Panc1 (cell line): ENCODE results near the gene STRN3. TPM values are rescaled to one million over a fixed set of nuclear protein-coding genes. Genes with fewer than 3 reads are reported as not detected.

Source experiments
- ATAC-seq: fragments of 200-7000 bp; cut with Tn5 transposase; 2 replicates; pipeline ENCODE4 v1.9.1; 2020; ENCODE audit warnings: mild to moderate bottlenecking, moderate library complexity
- BruUV-seq: library from RNA; stranded (reverse); fragments of 400-500 nt; replicated peaks from 2 replicates; lab custom pipeline; 2021; lab: Mats Ljungman, UMichigan
- CTCF ChIA-PET: fragments of 300-600 bp; sonication (Branson Sonifier 250); formaldehyde crosslinking; loops from one replicate; lab custom pipeline; 2022; ENCODE audit warnings: antibody characterized with exemption; lab: Charles Lee
- POLR2A ChIA-PET: fragments of 300-600 bp; sonication (Branson Sonifier 250); formaldehyde crosslinking; loops from one replicate; lab custom pipeline; 2022; ENCODE audit warnings: antibody characterized with exemption; lab: Charles Lee
- DNase-seq: peaks from one replicate; pipeline ENCODE4 v3.0.0-alpha.2; 2010; ENCODE audit warnings: low read depth, low spot score
- H3K27ac ChIP-seq: 2 replicates; pipeline ENCODE4 v1.5.1; 2011; ENCODE audit warnings: mild to moderate bottlenecking, low read length, inconsistent platforms
- H3K27me3 ChIP-seq: fragments of 200-500 bp; sonication (Bioruptor generic); 2 replicates; pipeline ENCODE4 v1.6.0; 2014; ENCODE audit warnings: low read length, inconsistent platforms; ENCODE audit not compliant: control insufficient read depth, insufficient read depth
- H3K36me3 ChIP-seq: fragments of 200-500 bp; sonication (Bioruptor generic); 2 replicates; pipeline ENCODE4 v1.5.1; 2014; ENCODE audit warnings: inconsistent platforms, mild to moderate bottlenecking, low read length, moderate library complexity; ENCODE audit not compliant: control insufficient read depth, insufficient read depth
- H3K4me1 ChIP-seq: 2 replicates; pipeline ENCODE4 v1.5.1; 2011; ENCODE audit warnings: inconsistent platforms, mild to moderate bottlenecking, low read length, moderate library complexity; ENCODE audit not compliant: control insufficient read depth, insufficient read depth
- H3K4me3 ChIP-seq, 2 experiments: 2 replicates each; pipeline ENCODE4 v1.5.1; 2011 to 2012; ENCODE audit warnings: low read depth in 2 of 2, low read length in 2 of 2, mild to moderate bottlenecking in 2 of 2, inconsistent platforms in 1 of 2, moderate library complexity in 1 of 2
- H3K9me3 ChIP-seq: fragments of 200-500 bp; sonication (Bioruptor generic); 2 replicates; pipeline ENCODE4 v1.5.1; 2014; ENCODE audit warnings: low read depth, mild to moderate bottlenecking, inconsistent platforms, low read length, moderate library complexity; ENCODE audit not compliant: control insufficient read depth, insufficient read depth
- POLR2AphosphoS5 ChIP-seq: IDR thresholded peaks from 2 replicates; pipeline ENCODE4 v1.6.1; 2012; ENCODE audit warnings: mild to moderate bottlenecking, low read depth, low read length, moderate library complexity
- SIN3A ChIP-seq: IDR thresholded peaks from 2 replicates; pipeline ENCODE4 v1.6.1; 2012; ENCODE audit warnings: low read depth, mild to moderate bottlenecking, low read length, moderate library complexity, borderline replicate concordance; ENCODE audit not compliant: insufficient read depth
- TCF7L2 ChIP-seq: IDR thresholded peaks from 2 replicates; pipeline ENCODE4 v1.6.1; 2011; ENCODE audit warnings: mild to moderate bottlenecking, low read depth, low read length, inconsistent platforms
- in situ Hi-C: cut with HindIII; loops from 2 replicates; pipeline ENCODE4 v1.10.0; 2016; ENCODE audit warnings: low sequenced_read_pairs, low pct_unique_long_range_greater_than_20kb
- intact Hi-C: fragments of 100-400 bp; cut with micrococcal nuclease; formaldehyde crosslinking; loops from one replicate; pipeline ENCODE4 v1.10.0; 2022; ENCODE audit not compliant: unreplicated experiment
- total RNA-seq: library from RNA; stranded (reverse); gene quantifications from one replicate; pipeline ENCODE4 v1.2.1, GENCODE V29; 2021; ENCODE audit not compliant: unreplicated experiment
- TF ChIP-seq, protein P1 (sequence below): fragments of 450-650 bp; IDR thresholded peaks from 2 replicates; pipeline ENCODE4 v1.5.1; 2017; ENCODE audit warnings: mild to moderate bottlenecking
- TF ChIP-seq, protein P2 (sequence below), 2 experiments: IDR thresholded peaks; 2 replicates each; pipeline ENCODE4 v1.6.1; 2011 to 2012; ENCODE audit warnings: low read depth in 2 of 2, control low read depth in 1 of 2, low read length in 1 of 2, mild to moderate bottlenecking in 1 of 2, moderate library complexity in 1 of 2; ENCODE audit not compliant: insufficient read depth in 1 of 2

STRN3 gene
- total RNA-seq, 1 experiment from 2014 or later, result 29.2 TPM

DNA sequence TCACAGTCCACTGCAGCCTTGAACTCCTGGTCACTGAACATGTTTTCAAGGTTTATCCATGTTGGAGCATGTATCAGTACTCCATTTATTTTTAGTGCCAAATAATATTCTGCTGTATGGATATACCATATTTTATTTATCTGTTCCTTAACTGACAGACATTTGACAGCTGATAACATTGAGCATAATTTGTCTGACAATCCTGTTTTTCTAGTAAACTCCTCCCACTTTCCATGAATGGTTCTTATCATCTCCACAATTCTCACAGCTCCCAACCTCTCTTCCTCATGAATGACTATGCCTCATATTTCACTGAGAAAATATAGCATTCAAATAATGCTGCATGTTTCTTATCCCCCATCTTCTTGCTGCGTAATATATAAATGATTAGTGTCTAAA, 118.5 kb downstream of the STRN3 start:
- no peak for TF ChIP-seq TCF7L2
- TF ChIP-seq SIN3A, result no peak
- TF ChIP-seq POLR2AphosphoS5, result no peak
- TF ChIP-seq, protein P1, sequence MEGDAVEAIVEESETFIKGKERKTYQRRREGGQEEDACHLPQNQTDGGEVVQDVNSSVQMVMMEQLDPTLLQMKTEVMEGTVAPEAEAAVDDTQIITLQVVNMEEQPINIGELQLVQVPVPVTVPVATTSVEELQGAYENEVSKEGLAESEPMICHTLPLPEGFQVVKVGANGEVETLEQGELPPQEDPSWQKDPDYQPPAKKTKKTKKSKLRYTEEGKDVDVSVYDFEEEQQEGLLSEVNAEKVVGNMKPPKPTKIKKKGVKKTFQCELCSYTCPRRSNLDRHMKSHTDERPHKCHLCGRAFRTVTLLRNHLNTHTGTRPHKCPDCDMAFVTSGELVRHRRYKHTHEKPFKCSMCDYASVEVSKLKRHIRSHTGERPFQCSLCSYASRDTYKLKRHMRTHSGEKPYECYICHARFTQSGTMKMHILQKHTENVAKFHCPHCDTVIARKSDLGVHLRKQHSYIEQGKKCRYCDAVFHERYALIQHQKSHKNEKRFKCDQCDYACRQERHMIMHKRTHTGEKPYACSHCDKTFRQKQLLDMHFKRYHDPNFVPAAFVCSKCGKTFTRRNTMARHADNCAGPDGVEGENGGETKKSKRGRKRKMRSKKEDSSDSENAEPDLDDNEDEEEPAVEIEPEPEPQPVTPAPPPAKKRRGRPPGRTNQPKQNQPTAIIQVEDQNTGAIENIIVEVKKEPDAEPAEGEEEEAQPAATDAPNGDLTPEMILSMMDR, result no peak
- TF ChIP-seq, protein P2, sequence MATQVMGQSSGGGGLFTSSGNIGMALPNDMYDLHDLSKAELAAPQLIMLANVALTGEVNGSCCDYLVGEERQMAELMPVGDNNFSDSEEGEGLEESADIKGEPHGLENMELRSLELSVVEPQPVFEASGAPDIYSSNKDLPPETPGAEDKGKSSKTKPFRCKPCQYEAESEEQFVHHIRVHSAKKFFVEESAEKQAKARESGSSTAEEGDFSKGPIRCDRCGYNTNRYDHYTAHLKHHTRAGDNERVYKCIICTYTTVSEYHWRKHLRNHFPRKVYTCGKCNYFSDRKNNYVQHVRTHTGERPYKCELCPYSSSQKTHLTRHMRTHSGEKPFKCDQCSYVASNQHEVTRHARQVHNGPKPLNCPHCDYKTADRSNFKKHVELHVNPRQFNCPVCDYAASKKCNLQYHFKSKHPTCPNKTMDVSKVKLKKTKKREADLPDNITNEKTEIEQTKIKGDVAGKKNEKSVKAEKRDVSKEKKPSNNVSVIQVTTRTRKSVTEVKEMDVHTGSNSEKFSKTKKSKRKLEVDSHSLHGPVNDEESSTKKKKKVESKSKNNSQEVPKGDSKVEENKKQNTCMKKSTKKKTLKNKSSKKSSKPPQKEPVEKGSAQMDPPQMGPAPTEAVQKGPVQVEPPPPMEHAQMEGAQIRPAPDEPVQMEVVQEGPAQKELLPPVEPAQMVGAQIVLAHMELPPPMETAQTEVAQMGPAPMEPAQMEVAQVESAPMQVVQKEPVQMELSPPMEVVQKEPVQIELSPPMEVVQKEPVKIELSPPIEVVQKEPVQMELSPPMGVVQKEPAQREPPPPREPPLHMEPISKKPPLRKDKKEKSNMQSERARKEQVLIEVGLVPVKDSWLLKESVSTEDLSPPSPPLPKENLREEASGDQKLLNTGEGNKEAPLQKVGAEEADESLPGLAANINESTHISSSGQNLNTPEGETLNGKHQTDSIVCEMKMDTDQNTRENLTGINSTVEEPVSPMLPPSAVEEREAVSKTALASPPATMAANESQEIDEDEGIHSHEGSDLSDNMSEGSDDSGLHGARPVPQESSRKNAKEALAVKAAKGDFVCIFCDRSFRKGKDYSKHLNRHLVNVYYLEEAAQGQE (IDR thresholded peaks at IDR 0.05; ENCODE audit: insufficient read depth in 1 of 2, low read depth in 2 of 2, low read length in 1 of 2), result no peak
- Histone ChIP-seq H3K4me1 (no peaks in the 10 kb centered on the region), H3K4me3 (no peak overlapping the region), H3K36me3 (peaks cover 30% of the 10 kb centered on the region), H3K9me3 (no peaks in the 10 kb centered on the region), H3K27ac (no peak overlapping the region), H3K27me3 (no peaks in the 10 kb centered on the region)
- CTCF ChIA-PET, result no interaction called here
- intact Hi-C loops (no loop called here), in situ Hi-C loops (no loop called here)
- POLR2A ChIA-PET, result interaction anchor here (0.6 kb wide), 1 partner anchor 83 kb away, joined by 6 read pairs; no protein-coding TSS in a partner anchor
- no TSS peak for BruUV-seq
- no peak for ATAC-seq
- DNase-seq, result no peak

DNA sequence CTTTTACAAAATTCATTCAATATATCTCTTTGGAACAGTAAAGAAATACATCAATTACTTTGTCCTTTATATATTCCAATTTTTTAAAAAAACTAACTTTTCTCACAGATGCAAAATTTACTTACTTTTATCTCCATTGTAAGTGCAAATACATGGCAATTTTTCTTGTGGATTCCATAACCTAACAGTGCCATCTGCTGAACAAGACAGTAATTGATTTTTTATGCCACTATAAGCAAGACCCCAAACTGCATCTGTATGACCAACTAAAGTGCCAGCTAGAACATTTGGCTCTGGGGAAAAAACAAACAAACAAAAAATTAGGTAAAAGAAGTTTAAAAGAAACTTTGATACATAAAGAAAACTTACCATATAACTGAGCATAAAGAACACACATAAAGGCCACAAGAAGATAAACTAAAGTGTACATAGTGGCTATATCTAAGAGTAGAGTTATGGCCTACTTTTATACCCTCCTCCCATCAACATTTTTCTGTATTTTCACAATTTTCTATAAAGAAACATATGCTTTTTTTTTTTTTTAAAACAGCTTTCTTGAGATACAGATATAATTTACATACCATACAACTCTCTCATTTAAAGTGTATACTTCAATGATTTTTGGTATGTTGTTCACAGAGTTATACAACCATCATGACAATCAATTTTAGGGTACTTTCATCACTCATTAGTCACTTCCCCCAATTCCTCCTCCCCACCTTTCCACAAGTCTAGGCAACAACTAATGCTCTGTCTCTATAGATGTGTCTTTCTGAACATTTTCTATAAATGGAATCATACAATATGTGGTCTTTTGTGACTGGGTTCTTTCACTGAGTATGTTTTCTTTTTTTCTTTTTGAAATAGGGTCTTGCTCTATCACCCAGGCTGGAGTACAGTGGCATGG, 119.2 kb downstream of the STRN3 start:
- DNase-seq, result peak; percentile 4
- no peak overlapping the region for H3K27ac ChIP-seq
- no peaks in the 10 kb centered on the region for H3K9me3 ChIP-seq
- no TSS peak for BruUV-seq
- ChIA-PET CTCF (no interaction called here), POLR2A (interaction anchor here (0.6 kb wide), 2 partner anchors 83 to 152 kb away, joined by 3 to 6 read pairs; no protein-coding TSS in a partner anchor)
- TF ChIP-seq, protein P1, result peak; percentile 19; the same call in 1 of the 2 replicates
- TF ChIP-seq, protein P2 (IDR thresholded peaks at IDR 0.05; ENCODE audit: insufficient read depth in 1 of 2, low read depth in 2 of 2, low read length in 1 of 2), result no peak
- TF ChIP-seq SIN3A, result no peak
- TF ChIP-seq POLR2AphosphoS5, result no peak
- no peak for TF ChIP-seq TCF7L2
- intact Hi-C loops, result no loop called here
- in situ Hi-C loops, result no loop called here
- H3K4me3 ChIP-seq, result no peak overlapping the region
- peaks cover 36% of the 10 kb centered on the region for H3K36me3 ChIP-seq
- H3K4me1 ChIP-seq, result no peaks in the 10 kb centered on the region
- no peaks in the 10 kb centered on the region for H3K27me3 ChIP-seq
- ATAC-seq, result no peak
